GM19099 (cell line): Measurements from ENCODE around the gene OR52K2.

Source experiments
- POLR2A ChIP-seq: IDR thresholded peaks from 3 replicates; pipeline ENCODE4 v1.6.1; 2011; ENCODE audit warnings: low read depth; ENCODE audit not compliant: insufficient read length; ENCODE audit errors: extremely low read depth

The OR52K2 gene

DNA sequence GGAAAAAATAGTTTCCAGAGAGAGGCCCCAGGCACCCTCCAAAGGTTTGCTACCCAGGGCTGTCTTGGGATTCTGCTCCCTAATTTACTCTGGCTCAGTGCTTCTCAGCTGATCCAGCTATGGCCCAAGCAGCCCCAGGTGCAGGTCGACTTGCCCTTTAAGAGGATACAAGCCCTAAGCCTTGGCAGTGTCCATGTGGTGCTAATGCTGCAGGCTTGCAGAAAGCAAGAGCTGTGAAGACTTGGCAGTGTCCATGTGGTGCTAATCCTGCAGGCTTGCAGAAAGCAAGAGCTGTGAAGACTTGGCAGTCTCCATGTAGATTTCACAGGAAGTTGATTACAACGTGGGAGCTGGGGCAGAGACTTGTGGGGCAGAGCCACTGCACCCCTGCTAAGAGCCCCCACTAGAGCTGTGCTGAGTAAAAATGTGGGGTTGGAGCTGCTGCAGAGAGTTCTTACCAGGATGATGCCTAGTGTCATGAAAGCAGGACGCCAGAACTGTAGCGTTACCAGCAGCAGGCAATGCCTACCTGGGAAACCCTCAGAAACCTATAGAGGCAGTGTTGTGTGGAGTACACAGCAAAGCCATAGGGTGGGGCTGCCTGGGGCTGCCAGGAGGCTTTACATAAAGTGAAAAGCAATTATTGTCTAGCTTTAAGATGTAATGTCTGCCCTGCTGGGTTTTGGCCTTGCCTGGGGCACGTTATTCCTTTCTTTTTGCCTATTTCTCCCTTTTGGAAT lies 17.2 kb downstream of the OR52K2 start:
- no peak for TF ChIP-seq POLR2A

- TF ChIP-seq POLR2A, result no peak
Observed at GRCh38 chr11:4466871-4467442, 17.9 kb downstream of the OR52K2 start.

- no peak for TF ChIP-seq POLR2A
Observed at GRCh38 chr11:4467811-4468606, 18.9 kb downstream of the OR52K2 start.

DNA sequence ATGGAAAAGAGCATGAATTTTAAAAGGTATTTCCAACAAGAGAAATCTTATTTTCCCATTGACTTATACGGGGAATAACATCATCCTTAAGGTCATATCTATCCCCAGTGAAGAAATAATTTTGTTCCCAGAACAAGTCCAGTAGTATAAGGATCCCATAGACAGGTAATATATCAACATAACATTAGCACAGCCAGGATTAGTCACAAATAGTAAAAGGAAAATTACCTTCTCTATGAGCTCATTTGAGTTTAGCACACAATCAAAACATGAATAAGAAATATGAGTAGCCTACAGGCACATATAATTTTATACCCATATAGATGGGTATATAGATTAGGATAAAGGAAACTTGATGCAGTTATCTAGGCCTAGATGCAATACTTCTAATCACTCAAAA lies 30.5 kb downstream of the OR52K2 start:
- no peak for TF ChIP-seq POLR2A

GRCh38 chr11:4480577-4481239 lies 31.6 kb downstream of the OR52K2 start:
- no peak for TF ChIP-seq POLR2A

GRCh38 chr11:4481240-4481582 lies 32.1 kb downstream of the OR52K2 start:
- no peak for TF ChIP-seq POLR2A

- TF ChIP-seq POLR2A, result no peak
Observed at GRCh38 chr11:4482445-4482844, 33.4 kb downstream of the OR52K2 start, which contains the start of gene OR52K1. TSS of gene OR52K1 (plus strand) at chr11:4482646. CDS start at chr11:4488901, 6,255 bp downstream.

DNA sequence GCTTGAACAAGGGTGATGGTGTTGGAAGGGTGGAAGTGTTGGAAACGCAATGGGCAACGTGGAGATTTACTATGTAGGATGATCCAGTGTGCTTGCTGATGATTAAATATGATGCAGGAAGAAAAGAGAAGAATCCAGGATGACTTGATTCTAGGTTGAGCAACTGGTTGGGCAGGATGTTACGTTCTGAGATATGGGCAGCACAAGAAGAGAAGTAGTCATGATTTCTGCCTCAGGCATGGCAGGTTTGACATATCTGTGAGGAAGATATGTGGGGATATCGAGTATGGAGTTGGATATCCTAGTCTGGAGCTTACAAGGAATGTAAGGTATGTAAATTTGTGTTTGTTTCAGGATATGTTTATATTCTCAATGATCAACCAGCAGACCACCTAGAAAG lies 35.2 kb downstream of the OR52K2 start:
- TF ChIP-seq POLR2A, result no peak

- no peak for TF ChIP-seq POLR2A
Observed at GRCh38 chr11:4491878-4492606, 42.9 kb downstream of the OR52K2 start.

- TF ChIP-seq POLR2A, result no peak
Observed at GRCh38 chr11:4493480-4493818, 44.4 kb downstream of the OR52K2 start.

DNA sequence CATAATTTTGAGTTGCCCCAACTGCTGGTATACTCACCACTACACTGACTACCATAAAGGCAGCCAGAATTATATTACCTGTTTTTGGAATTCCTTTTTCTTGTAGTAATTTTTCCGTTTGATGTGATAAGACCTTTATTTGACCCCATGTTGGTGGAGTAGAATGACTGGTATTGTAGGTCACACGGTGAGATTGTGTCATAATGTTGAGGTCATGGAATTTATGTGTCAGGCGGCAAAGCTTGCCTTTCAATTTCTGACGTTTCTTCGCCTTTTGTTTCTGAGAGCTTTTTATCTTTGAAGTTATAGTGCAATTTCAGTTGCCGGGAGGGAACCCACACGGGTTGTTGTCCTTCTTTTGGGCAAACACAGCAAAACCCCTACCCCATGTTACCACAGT lies 46.4 kb downstream of the OR52K2 start:
- no peak for TF ChIP-seq POLR2A

GRCh38 chr11:4495986-4496385 lies 46.9 kb downstream of the OR52K2 start:
- no peak for TF ChIP-seq POLR2A

GRCh38 chr11:4496557-4497248 lies 47.6 kb downstream of the OR52K2 start:
- no peak for TF ChIP-seq POLR2A
